Effector memory CD4-positive, alpha-beta T cell (primary cell): Measurements from ENCODE around the gene GRIA4.
"Not testable (repeated sequence)": the region's sequence is repeated elsewhere in the genome, so short reads cannot be mapped to it uniquely, and the experiment has no call there.

ENCODE experiments used
- DNase-seq, 3 donors: peaks; one replicate each; pipeline ENCODE4 v3.0.0-alpha.2; 2020
- H3K27ac ChIP-seq: 2 replicates; pipeline ENCODE4 v1.7.0; 2013; ENCODE audit warnings: mild to moderate bottlenecking, low read length, moderate library complexity; ENCODE audit not compliant: insufficient read depth, poor library complexity, severe bottlenecking
- H3K27me3 ChIP-seq: replicated peaks from 2 replicates; pipeline ENCODE4 v1.7.0; 2013; ENCODE audit warnings: mild to moderate bottlenecking, low read length; ENCODE audit not compliant: insufficient read depth, control insufficient read depth, poor library complexity, severe bottlenecking
- H3K36me3 ChIP-seq: 2 replicates; pipeline ENCODE4 v1.7.0; 2013; ENCODE audit warnings: mild to moderate bottlenecking, low read length, moderate library complexity; ENCODE audit not compliant: control insufficient read depth, insufficient read depth
- H3K4me1 ChIP-seq: 2 replicates; pipeline ENCODE4 v1.7.0; 2013; ENCODE audit warnings: low read length, mild to moderate bottlenecking; ENCODE audit not compliant: control insufficient read depth, insufficient read depth, poor library complexity, severe bottlenecking
- H3K4me3 ChIP-seq: 2 replicates; pipeline ENCODE4 v1.7.0; 2013; ENCODE audit warnings: low read length, low read depth, mild to moderate bottlenecking; ENCODE audit not compliant: insufficient read depth, poor library complexity, severe bottlenecking
- H3K9me3 ChIP-seq: 2 replicates; pipeline ENCODE4 v1.7.0; 2013; ENCODE audit warnings: mild to moderate bottlenecking, low read length, moderate library complexity; ENCODE audit not compliant: control insufficient read depth

Gene GRIA4

DNA sequence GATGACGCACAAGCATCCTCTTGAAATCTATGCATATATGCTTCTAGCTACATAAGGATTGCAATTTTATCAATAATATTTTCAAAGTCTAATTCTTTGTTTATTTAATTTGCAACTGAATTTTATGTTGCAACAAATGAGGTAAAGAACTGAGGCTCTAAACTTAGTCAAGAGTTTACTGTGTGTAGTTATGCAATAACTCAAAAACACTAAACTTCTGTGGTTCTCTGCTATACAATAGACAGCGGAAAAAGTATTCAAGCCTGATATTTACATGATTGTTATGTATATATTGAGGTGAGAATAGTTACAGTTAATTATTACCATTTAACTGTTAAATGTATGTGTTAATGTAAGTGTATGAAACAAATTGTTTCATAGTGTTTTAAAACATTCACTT is 379.3 kb downstream of the GRIA4 start:
- Histone ChIP-seq H3K4me3 (no peak overlapping the region), H3K9me3 (no peaks in the 10 kb centered on the region), H3K4me1 (no peaks in the 10 kb centered on the region), H3K27me3 (no peaks in the 10 kb centered on the region), H3K27ac (no peak overlapping the region), H3K36me3 (no peaks in the 10 kb centered on the region)
- no peak for DNase-seq

DNA sequence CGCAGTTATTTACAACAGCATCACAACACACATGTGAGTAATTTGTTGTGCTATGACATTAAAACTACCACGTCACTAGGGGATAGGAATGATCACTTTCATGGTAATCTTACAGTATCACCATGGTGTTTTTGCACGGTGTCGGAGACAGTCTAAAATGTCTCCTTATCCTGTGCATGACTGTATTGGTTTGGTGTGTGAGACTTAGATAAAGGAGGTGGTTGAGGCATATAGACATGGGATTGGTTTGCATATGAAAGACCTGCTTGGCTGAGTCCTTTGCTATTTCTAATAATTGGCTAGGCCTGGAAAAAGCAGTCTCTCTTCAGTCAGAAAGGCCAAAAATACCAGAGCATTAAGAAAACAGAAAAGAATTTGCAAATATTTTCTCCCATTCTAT is 382.0 kb downstream of the GRIA4 start:
- no peak overlapping the region for H3K4me3 ChIP-seq
- DNase-seq: no peak
- H3K27ac ChIP-seq: no peak overlapping the region
- peaks cover 12% of the 10 kb centered on the region for H3K36me3 ChIP-seq
- H3K4me1 ChIP-seq: no peaks in the 10 kb centered on the region
- no peaks in the 10 kb centered on the region for H3K9me3 ChIP-seq
- no peaks in the 10 kb centered on the region for H3K27me3 ChIP-seq

GRCh38 chr11:106001304-106002012 is 391.6 kb downstream of the GRIA4 start:
- DNase-seq: no peak
- no peaks in the 10 kb centered on the region for H3K27me3 ChIP-seq
- H3K9me3 ChIP-seq: no peaks in the 10 kb centered on the region
- peaks cover 10% of the 10 kb centered on the region for H3K36me3 ChIP-seq
- H3K27ac ChIP-seq: no peak overlapping the region
- no peak overlapping the region for H3K4me3 ChIP-seq
- H3K4me1 ChIP-seq: no peaks in the 10 kb centered on the region

DNA sequence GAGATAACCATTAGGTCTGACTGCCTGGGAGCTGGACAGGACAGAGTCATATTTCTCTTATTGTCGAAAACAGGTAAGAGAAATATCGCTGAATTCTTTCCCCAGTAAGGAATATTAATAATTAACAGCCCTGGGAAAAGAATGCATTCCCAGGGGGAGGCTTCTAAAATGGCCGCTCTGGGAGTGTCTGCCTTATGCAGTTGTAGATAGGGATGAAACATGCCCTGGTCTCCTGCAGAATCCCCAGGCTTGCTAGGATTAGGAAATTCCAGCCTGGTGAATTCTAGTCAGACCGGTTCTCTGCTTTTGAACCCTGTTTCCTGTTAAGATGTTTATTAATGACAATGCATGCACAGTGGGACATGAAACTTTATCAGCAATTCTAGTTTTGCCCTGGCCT is 393.2 kb downstream of the GRIA4 start:
- H3K4me3 ChIP-seq, H3K27ac ChIP-seq, DNase-seq, H3K9me3 ChIP-seq, H3K27me3 ChIP-seq, H3K4me1 ChIP-seq: not testable (repeated sequence)
- H3K36me3 ChIP-seq: peaks cover 14% of the 10 kb centered on the region

DNA sequence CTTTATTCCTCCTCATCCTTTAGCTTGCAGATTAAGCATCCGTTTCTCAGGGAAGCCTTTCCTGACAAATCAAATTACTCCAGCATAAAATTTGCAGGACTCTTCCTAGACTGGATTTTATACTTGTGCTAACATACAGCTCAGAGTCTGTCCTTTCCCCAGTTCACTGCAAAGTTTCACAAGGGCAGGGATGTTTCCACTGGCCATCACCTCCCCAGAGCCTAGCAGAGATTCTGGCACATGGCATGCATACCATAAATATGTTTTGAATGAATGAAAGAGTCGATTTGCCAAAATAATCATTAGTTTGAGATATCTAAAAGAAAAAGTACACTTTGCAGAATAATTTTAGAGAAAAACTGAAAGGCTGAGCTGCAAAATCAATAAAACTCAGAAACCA is 401.6 kb downstream of the GRIA4 start:
- H3K4me3 ChIP-seq: no peak overlapping the region
- H3K36me3 ChIP-seq: peaks cover 38% of the 10 kb centered on the region
- H3K4me1 ChIP-seq: no peaks in the 10 kb centered on the region
- H3K9me3 ChIP-seq: no peaks in the 10 kb centered on the region
- no peaks in the 10 kb centered on the region for H3K27me3 ChIP-seq
- no peak for DNase-seq
- H3K27ac ChIP-seq: no peak overlapping the region

DNA sequence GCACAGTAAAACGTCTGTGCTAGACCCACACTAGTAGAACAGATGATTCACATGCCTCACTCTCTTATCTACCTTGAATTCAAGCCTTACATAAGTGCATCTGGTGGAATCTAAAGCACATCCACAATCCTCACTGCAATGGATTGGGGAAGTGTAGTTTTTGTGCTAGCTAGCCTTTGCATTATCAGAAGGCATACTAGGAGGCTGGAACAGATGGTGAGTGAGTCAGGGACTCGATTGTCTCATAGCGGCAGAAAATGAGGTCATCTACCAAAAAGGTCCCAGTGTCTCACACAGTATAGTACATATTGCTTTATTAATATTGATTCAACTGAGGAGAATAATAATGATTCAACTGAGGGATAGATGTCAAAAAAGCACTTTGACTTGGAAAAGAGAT is 402.9 kb downstream of the GRIA4 start:
- DNase-seq: no peak
- peaks cover 32% of the 10 kb centered on the region for H3K36me3 ChIP-seq
- H3K4me3 ChIP-seq: no peak overlapping the region
- H3K4me1 ChIP-seq: no peaks in the 10 kb centered on the region
- H3K27ac ChIP-seq: no peak overlapping the region
- no peaks in the 10 kb centered on the region for H3K9me3 ChIP-seq
- H3K27me3 ChIP-seq: no peaks in the 10 kb centered on the region

GRCh38 chr11:106014035-106014434 is 404.2 kb downstream of the GRIA4 start:
- DNase-seq: no peak
- no peaks in the 10 kb centered on the region for H3K4me1 ChIP-seq
- H3K9me3 ChIP-seq: no peaks in the 10 kb centered on the region
- no peaks in the 10 kb centered on the region for H3K27me3 ChIP-seq
- no peak overlapping the region for H3K27ac ChIP-seq
- H3K36me3 ChIP-seq: peaks cover 20% of the 10 kb centered on the region
- H3K4me3 ChIP-seq: no peak overlapping the region

GRCh38 chr11:106014620-106015019 is 404.7 kb downstream of the GRIA4 start:
- no peaks in the 10 kb centered on the region for H3K27me3 ChIP-seq
- no peak overlapping the region for H3K27ac ChIP-seq

GRCh38 chr11:106015066-106015465 is 405.2 kb downstream of the GRIA4 start:
- Histone ChIP-seq H3K27me3 (no peaks in the 10 kb centered on the region), H3K4me1 (no peaks in the 10 kb centered on the region), H3K4me3 (no peak overlapping the region), H3K36me3 (peaks cover 10% of the 10 kb centered on the region), H3K27ac (no peak overlapping the region), H3K9me3 (no peaks in the 10 kb centered on the region)
- DNase-seq: no peak

More at GRCh38 chr11:106014620-106015019, 404.7 kb downstream of the GRIA4 start:
- H3K9me3 ChIP-seq: no peaks in the 10 kb centered on the region
- peaks cover 15% of the 10 kb centered on the region for H3K36me3 ChIP-seq
- no peaks in the 10 kb centered on the region for H3K4me1 ChIP-seq
- no peak for DNase-seq
- no peak overlapping the region for H3K4me3 ChIP-seq

DNA sequence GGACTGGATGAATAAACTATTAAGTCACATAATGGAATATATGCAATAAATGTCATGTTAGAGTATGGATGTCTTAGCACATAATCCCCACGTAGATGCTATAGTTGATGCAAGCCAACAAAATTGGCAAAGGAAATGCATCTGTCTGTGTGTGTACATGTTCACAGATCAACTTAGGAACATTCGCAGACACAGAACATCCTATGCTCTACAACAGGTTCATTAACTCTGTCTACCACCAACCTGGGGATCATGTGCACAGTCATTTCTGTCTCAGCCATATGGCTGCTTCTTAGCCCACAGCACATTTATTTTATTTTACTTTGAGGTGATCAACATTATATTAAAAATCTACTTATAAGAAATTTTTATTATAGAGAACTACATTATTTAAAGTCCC is 407.2 kb downstream of the GRIA4 start:
- H3K27me3 ChIP-seq: no peaks in the 10 kb centered on the region
- no peaks in the 10 kb centered on the region for H3K9me3 ChIP-seq
- H3K4me1 ChIP-seq: peaks cover 6% of the 10 kb centered on the region
- DNase-seq: no peak
- H3K36me3 ChIP-seq: peaks cover 4% of the 10 kb centered on the region
- H3K27ac ChIP-seq: no peak overlapping the region
- no peak overlapping the region for H3K4me3 ChIP-seq
